ENCODE data around the gene UNC13A.

DNA sequence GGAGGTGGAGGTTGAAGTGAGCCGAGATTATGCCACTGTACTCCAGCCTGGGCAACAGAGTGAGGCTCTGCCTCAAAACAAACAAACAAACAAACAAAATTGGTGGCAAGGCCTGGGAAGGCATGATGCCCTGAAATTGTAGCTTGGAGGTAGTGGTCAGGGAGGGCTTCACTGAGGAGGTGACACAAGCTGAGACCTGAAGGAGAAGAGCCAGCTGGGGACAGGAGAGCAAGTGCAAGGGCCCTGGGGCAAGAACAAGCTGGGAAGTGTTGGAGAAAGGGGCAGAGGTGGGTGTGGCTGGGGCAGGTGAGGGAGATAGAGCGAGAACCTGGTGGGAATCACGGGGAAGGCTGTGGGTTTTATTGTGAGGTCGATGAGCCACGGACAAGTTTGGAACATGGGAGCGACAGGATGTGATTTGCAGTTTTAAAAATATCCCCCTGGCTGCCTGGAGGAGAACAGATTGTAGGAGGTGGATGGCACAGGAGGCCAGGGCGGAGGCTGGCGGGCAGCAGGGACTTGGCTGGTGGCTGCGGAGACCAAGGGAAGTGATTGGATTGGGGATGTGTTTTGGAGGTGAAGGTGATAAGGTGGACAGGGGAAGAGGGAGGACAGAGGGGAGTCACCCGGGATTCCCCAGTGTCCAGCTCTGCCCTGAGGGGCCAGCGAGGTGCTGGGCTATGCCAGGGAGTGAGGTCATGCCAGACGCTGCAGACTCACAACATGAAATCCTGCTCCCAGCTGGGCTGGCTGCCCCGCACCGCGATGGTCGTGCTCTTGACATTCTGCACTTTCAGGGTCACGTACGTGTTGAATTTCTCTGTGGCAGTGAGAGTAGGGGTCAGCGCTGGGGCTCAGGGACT is 14.0 kb downstream of the UNC13A start:
- TF ChIP-seq, protein P1, sequence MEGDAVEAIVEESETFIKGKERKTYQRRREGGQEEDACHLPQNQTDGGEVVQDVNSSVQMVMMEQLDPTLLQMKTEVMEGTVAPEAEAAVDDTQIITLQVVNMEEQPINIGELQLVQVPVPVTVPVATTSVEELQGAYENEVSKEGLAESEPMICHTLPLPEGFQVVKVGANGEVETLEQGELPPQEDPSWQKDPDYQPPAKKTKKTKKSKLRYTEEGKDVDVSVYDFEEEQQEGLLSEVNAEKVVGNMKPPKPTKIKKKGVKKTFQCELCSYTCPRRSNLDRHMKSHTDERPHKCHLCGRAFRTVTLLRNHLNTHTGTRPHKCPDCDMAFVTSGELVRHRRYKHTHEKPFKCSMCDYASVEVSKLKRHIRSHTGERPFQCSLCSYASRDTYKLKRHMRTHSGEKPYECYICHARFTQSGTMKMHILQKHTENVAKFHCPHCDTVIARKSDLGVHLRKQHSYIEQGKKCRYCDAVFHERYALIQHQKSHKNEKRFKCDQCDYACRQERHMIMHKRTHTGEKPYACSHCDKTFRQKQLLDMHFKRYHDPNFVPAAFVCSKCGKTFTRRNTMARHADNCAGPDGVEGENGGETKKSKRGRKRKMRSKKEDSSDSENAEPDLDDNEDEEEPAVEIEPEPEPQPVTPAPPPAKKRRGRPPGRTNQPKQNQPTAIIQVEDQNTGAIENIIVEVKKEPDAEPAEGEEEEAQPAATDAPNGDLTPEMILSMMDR (IDR thresholded peaks at IDR 0.05), result no peak
- no peak for TF ChIP-seq POLR2A (IDR thresholded peaks at IDR 0.05)
- no peak for TF ChIP-seq POLR2AphosphoS5 (IDR thresholded peaks at IDR 0.05)
- TF ChIP-seq EP300 (IDR thresholded peaks at IDR 0.05), result no peak

Measured in suprapubic skin (tissue), 4 donors.